Measurements from ENCODE around the gene ST3GAL3.

DNA sequence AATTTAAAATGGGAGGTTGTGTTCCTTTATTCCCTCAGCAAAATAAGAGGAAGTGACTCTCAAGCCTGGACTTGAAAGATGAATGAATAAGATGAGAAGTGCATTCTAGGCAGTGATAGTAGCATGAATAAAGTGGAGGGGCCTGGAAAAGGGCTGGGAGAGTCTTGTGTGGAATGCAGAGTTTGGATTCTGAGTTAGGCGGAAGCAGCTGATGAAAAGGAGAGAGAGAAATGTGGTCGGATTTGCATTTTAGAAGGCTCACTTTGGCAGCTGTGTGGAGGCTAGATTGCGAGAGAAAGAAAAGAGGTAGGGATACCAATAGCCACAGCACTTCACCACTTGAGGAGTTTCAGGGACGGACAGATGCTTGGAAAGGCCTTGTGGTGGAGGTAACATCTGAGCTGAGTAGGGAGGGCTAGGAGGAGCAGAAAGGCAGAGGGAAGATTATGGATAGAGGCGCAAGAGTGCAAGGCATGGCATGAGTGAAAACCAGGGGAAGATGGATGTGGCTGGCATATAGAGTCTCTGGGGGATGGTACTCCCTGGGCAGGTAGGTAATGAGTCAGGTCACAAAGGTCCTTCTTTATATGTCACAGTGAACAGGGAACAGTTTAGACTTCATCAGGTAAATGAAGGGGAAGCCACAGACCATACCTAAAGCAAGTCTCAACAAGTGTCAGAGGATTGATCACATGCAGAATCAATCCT lies 59.6 kb downstream of the ST3GAL3 start:
- TF ChIP-seq, protein P1, sequence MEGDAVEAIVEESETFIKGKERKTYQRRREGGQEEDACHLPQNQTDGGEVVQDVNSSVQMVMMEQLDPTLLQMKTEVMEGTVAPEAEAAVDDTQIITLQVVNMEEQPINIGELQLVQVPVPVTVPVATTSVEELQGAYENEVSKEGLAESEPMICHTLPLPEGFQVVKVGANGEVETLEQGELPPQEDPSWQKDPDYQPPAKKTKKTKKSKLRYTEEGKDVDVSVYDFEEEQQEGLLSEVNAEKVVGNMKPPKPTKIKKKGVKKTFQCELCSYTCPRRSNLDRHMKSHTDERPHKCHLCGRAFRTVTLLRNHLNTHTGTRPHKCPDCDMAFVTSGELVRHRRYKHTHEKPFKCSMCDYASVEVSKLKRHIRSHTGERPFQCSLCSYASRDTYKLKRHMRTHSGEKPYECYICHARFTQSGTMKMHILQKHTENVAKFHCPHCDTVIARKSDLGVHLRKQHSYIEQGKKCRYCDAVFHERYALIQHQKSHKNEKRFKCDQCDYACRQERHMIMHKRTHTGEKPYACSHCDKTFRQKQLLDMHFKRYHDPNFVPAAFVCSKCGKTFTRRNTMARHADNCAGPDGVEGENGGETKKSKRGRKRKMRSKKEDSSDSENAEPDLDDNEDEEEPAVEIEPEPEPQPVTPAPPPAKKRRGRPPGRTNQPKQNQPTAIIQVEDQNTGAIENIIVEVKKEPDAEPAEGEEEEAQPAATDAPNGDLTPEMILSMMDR (conservative IDR thresholded peaks at IDR 0.05): no peak
- TF ChIP-seq ZFX (IDR thresholded peaks at IDR 0.05): no peak

All from C4-2B (cell line).